GM12872 (cell line): Measurements from ENCODE around the gene AACS.

ENCODE experiments used
- CTCF ChIP-seq: IDR thresholded peaks from 3 replicates; pipeline ENCODE4 v1.5.1; 2011; ENCODE audit warnings: low read depth, mild to moderate bottlenecking, low read length, moderate library complexity; ENCODE audit not compliant: insufficient read depth

Gene AACS

GRCh38 chr12:125072496-125072895 is 7.3 kb downstream of the AACS start:
- TF ChIP-seq CTCF = no peak

GRCh38 chr12:125076103-125076502 is 10.9 kb downstream of the AACS start:
- TF ChIP-seq CTCF = no peak

GRCh38 chr12:125079084-125079483 is 13.8 kb downstream of the AACS start:
- TF ChIP-seq CTCF = no peak

- TF ChIP-seq CTCF = no peak
Observed at GRCh38 chr12:125079648-125080645, 14.7 kb downstream of the AACS start.

GRCh38 chr12:125081427-125081826 is 16.2 kb downstream of the AACS start:
- TF ChIP-seq CTCF = no peak

GRCh38 chr12:125083072-125083471 is 17.8 kb downstream of the AACS start:
- TF ChIP-seq CTCF = no peak

- TF ChIP-seq CTCF = peak; percentile 43
Observed at GRCh38 chr12:125089083-125089482, 23.8 kb downstream of the AACS start.
